H9 (cell line): ENCODE results near the gene MTHFD1L. TPM values are rescaled to one million over a fixed set of nuclear protein-coding genes. Genes with fewer than 3 reads are reported as not detected.

Experiments used
- DNase-seq: peaks from one replicate; pipeline ENCODE4 v3.0.0-alpha.2; 2017
- H2AFZ ChIP-seq: one replicate; pipeline ENCODE4 v1.6.1; 2013; ENCODE audit warnings: mild to moderate bottlenecking, low read length, control low read depth, moderate library complexity
- H2AK5ac ChIP-seq: 2 replicates; pipeline ENCODE4 v1.6.1; 2013; ENCODE audit warnings: low read length, control low read depth, mixed read lengths; ENCODE audit not compliant: insufficient read length
- H2BK120ac ChIP-seq: one replicate; pipeline ENCODE4 v1.6.1; 2013; ENCODE audit warnings: low read depth, mild to moderate bottlenecking, low read length, control low read depth, inconsistent platforms; ENCODE audit not compliant: poor library complexity, severe bottlenecking
- H2BK12ac ChIP-seq: 2 replicates; pipeline ENCODE4 v1.6.1; 2013; ENCODE audit warnings: low read length, control low read depth, mixed read lengths, low read depth; ENCODE audit not compliant: insufficient read length
- H2BK15ac ChIP-seq: 2 replicates; pipeline ENCODE4 v1.6.1; 2013; ENCODE audit warnings: low read depth, low read length, control low read depth
- H2BK20ac ChIP-seq: one replicate; pipeline ENCODE4 v1.6.1; 2013; ENCODE audit warnings: low read depth, mild to moderate bottlenecking, low read length, control low read depth, inconsistent platforms; ENCODE audit not compliant: poor library complexity, severe bottlenecking
- H2BK5ac ChIP-seq: 2 replicates; pipeline ENCODE4 v1.6.1; 2013; ENCODE audit warnings: low read length, control low read depth, mixed read lengths; ENCODE audit not compliant: insufficient read length
- H3K14ac ChIP-seq: 2 replicates; pipeline ENCODE4 v1.6.1; 2013; ENCODE audit warnings: low read length, control low read depth; ENCODE audit not compliant: insufficient read depth
- H3K18ac ChIP-seq: 2 replicates; pipeline ENCODE4 v1.6.1; 2013; ENCODE audit warnings: low read depth, mild to moderate bottlenecking, mixed read lengths, low read length, control low read depth; ENCODE audit not compliant: insufficient read length
- H3K23ac ChIP-seq: 2 replicates; pipeline ENCODE4 v1.6.1; 2013; ENCODE audit warnings: low read length, control low read depth, mixed read lengths, low read depth; ENCODE audit not compliant: insufficient read length
- H3K23me2 ChIP-seq: 2 replicates; pipeline ENCODE4 v1.6.1; 2013; ENCODE audit warnings: low read depth, mild to moderate bottlenecking, mixed read lengths, low read length, control low read depth; ENCODE audit not compliant: insufficient read length, poor library complexity, severe bottlenecking
- H3K27ac ChIP-seq: 2 replicates; pipeline ENCODE4 v1.5.1; 2013; ENCODE audit warnings: low read length, control low read depth, mixed read lengths, low read depth; ENCODE audit not compliant: insufficient read length
- H3K27me3 ChIP-seq: 2 replicates; pipeline ENCODE4 v1.6.1; 2013; ENCODE audit warnings: low read length, control low read depth, inconsistent platforms; ENCODE audit not compliant: insufficient read depth
- H3K4ac ChIP-seq: 2 replicates; pipeline ENCODE4 v1.6.1; 2013; ENCODE audit warnings: low read depth, mild to moderate bottlenecking, control low read depth, inconsistent platforms, low read length, moderate library complexity
- H3K4me1 ChIP-seq: 2 replicates; pipeline ENCODE4 v1.6.1; 2013; ENCODE audit warnings: low read length, control low read depth, inconsistent platforms; ENCODE audit not compliant: insufficient read depth
- H3K4me2 ChIP-seq: 2 replicates; pipeline ENCODE4 v1.6.1; 2013; ENCODE audit warnings: low read length, control low read depth, mixed read lengths; ENCODE audit not compliant: insufficient read length, insufficient read depth
- H3K56ac ChIP-seq: 2 replicates; pipeline ENCODE4 v1.6.1; 2013; ENCODE audit warnings: low read depth, mild to moderate bottlenecking, mixed read lengths, low read length, control low read depth; ENCODE audit not compliant: insufficient read length
- H3K79me1 ChIP-seq: 2 replicates; pipeline ENCODE4 v1.6.1; 2013; ENCODE audit warnings: low read depth, mild to moderate bottlenecking, moderate library complexity, low read length, control low read depth, inconsistent platforms; ENCODE audit not compliant: insufficient read depth, poor library complexity, severe bottlenecking
- H3K79me2 ChIP-seq: 2 replicates; pipeline ENCODE4 v1.6.1; 2013; ENCODE audit warnings: low read length, control low read depth, inconsistent platforms; ENCODE audit not compliant: insufficient read depth
- H3K9ac ChIP-seq: 2 replicates; pipeline ENCODE4 v1.6.1; 2013; ENCODE audit warnings: low read length, control low read depth, mixed read lengths; ENCODE audit not compliant: insufficient read length; ENCODE audit errors: extremely low read depth
- H3K9me3 ChIP-seq: one replicate; pipeline ENCODE4 v1.6.1; 2013; ENCODE audit warnings: low read depth, low read length, inconsistent platforms; ENCODE audit not compliant: control insufficient read depth
- H3T11ph ChIP-seq: one replicate; pipeline ENCODE4 v1.6.1; 2013; ENCODE audit warnings: mild to moderate bottlenecking, low read length, control low read depth, inconsistent platforms
- H4K20me1 ChIP-seq: one replicate; pipeline ENCODE4 v1.6.1; 2013; ENCODE audit not compliant: control insufficient read depth, insufficient read length, insufficient read depth
- H4K5ac ChIP-seq: 2 replicates; pipeline ENCODE4 v1.6.1; 2013; ENCODE audit warnings: low read depth, mild to moderate bottlenecking, mixed read lengths, low read length, control low read depth; ENCODE audit not compliant: insufficient read length
- H4K8ac ChIP-seq: replicated peaks from 2 replicates; pipeline ENCODE4 v1.6.1; 2013; ENCODE audit warnings: low read length, control low read depth, mixed read lengths, low read depth; ENCODE audit not compliant: insufficient read length
- H4K91ac ChIP-seq: 2 replicates; pipeline ENCODE4 v1.6.1; 2013; ENCODE audit warnings: low read depth, mild to moderate bottlenecking, moderate library complexity, mixed read lengths, low read length, control low read depth; ENCODE audit not compliant: insufficient read length
- H3K27ac Mint-ChIP-seq, 3 experiments: 2 replicates in 2 of 3; 3 replicates in 1 of 3; pipeline ENCODE4 v1.8.0; 2020 to 2021; ENCODE audit warnings: mixed read lengths in 3 of 3, mild to moderate bottlenecking in 1 of 3, moderate library complexity in 1 of 3
- H3K27me3 Mint-ChIP-seq: 2 replicates; pipeline ENCODE4 v1.8.0; 2021; ENCODE audit warnings: low read depth, mild to moderate bottlenecking, moderate library complexity, mixed read lengths
- H3K36me3 Mint-ChIP-seq, 3 experiments: 2 replicates in 2 of 3; 3 replicates in 1 of 3; pipeline ENCODE4 v1.8.0; 2020 to 2021; ENCODE audit warnings: low read depth in 3 of 3, mixed read lengths in 3 of 3; ENCODE audit not compliant: insufficient read depth in 1 of 3
- H3K4me1 Mint-ChIP-seq, 2 experiments: 2 replicates each; pipeline ENCODE4 v1.8.0; 2020; ENCODE audit warnings: mixed read lengths in 2 of 2
- H3K4me3 Mint-ChIP-seq, 2 experiments: 2 replicates in 1 of 2; 3 replicates in 1 of 2; pipeline ENCODE4 v1.8.0; 2020 to 2021; ENCODE audit warnings: mild to moderate bottlenecking in 2 of 2, mixed read lengths in 2 of 2, moderate library complexity in 1 of 2
- H3K9me3 Mint-ChIP-seq, 2 experiments: 2 replicates in 1 of 2; 3 replicates in 1 of 2; pipeline ENCODE4 v1.8.0; 2020; ENCODE audit warnings: mild to moderate bottlenecking in 2 of 2, mixed read lengths in 2 of 2, moderate library complexity in 1 of 2
- CTCF ChIP-seq: fragments of 200-600 bp; sonication (generic); conservative IDR thresholded peaks from 3 replicates; pipeline ENCODE4 v1.8.0; 2021; ENCODE audit warnings: antibody characterized with exemption, mild to moderate bottlenecking
- WGBS: extraction: QIAGEN DNeasy Blood & Tissue Kit; methylation state at CpG from one replicate; pipeline ENCODE4 v1.1.7; 2013; ENCODE audit warnings: missing lambda C conversion rate, low lambda C conversion rate, mixed read lengths; ENCODE audit not compliant: insufficient read length; ENCODE audit errors: extremely low coverage; 5-methylcytosine and 5-hydroxymethylcytosine counted together
- total RNA-seq: library from RNA; stranded (reverse); gene quantifications from 2 replicates; pipeline ENCODE4 v1.2.1, GENCODE V29; 2021

The MTHFD1L gene
- total RNA-seq, 1 experiment from 2014 or later: 90.2 TPM

GRCh38 chr6:150905769-150906168 is 40.3 kb downstream of the MTHFD1L start:
- Histone ChIP-seq H3K23me2 (no peaks in the 10 kb centered on the region), H2AFZ (no peak overlapping the region), H3T11ph (no peak overlapping the region), H3K14ac (no peak overlapping the region), H4K20me1 (no peaks in the 10 kb centered on the region), H3K18ac (no peak overlapping the region), H4K5ac (no peak overlapping the region), H2BK20ac (no peak overlapping the region), H2AK5ac (no peak overlapping the region), H3K79me1 (no peaks in the 10 kb centered on the region), H3K27me3 (no peaks in the 10 kb centered on the region), H3K9me3 (no peaks in the 10 kb centered on the region), H4K91ac (no peak overlapping the region), H3K4me2 (no peak overlapping the region), H3K27ac (no peak overlapping the region), H3K9ac (no peak overlapping the region), H3K4me1 (no peaks in the 10 kb centered on the region), H3K4ac (no peak overlapping the region), H2BK120ac (no peak overlapping the region), H2BK15ac (no peak overlapping the region), H4K8ac (no peak overlapping the region), H2BK5ac (no peak overlapping the region), H3K79me2 (no peaks in the 10 kb centered on the region), H2BK12ac (no peak overlapping the region), H3K56ac (no peak overlapping the region), H3K23ac (no peak overlapping the region)
- TF ChIP-seq CTCF: peak; percentile 74
- Mint-ChIP-seq H3K27me3 (no peaks in the 10 kb centered on the region), H3K4me1 (peaks cover 0 to 7% of the 10 kb centered on the region in 2 experiments; a peak in 2 of 4 replicates), H3K9me3 (no peaks in the 10 kb centered on the region), H3K36me3 (peaks cover 30 to 42% (median 32%) of the 10 kb centered on the region in 3 experiments; a peak in 6 of 7 replicates), H3K27ac (no peak overlapping the region), H3K4me3 (no peak overlapping the region)
- no CpG with 5 or more reads among the region's 6 CpGs for WGBS
- no peak for DNase-seq
